Amniotic stem cell (primary cell): ENCODE results near the gene MAP4K1.

ENCODE experiments used
- DNase-seq: peaks from one replicate; lab custom pipeline; 2025; lab: John Stamatoyannopoulos, UW

MAP4K1 gene

DNA sequence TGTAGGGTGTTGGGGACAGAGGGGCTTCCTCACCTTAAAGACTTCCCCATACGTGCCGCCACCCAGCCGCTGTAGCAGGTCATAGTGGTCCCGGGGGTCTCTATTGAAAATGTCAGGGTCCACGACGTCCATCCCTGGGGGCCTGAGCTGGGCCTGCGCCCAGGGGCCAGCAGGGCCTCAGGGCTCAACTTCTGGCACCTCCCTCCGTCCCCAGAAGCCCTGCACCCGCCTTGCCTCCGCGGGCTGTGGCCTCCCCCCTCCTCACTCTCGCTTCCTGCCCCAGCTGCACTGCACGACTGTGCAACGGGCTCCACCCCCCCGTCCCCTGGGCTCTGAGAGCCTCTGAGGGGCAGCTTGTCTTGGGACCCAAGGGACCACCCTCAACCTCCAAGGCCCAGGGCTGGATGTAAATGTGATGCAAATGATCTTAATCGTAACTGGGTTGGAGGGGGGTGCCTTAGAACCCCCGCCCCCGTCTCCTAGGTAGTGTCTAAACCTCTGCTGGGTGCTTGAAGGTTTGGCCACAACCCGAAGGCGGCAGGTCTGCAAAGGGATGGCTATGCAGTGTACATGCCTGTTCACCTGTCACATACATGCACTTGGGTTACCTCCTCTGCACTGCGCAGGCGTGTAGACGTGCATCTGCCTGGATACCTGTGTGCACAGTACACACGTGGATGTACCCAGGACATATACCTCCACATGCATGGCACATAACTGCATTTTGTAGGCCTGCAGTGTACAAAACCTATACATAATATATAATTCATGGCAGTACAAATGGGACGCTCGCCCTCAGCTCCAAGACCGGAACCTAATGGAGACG, at the start of gene MAP4K1:
MAP4K1 (minus strand) TSS at position 190 of the 826 bp plus-strand sequence; CDS start at position 132, 58 bp downstream.
- no peak for DNase-seq

DNA sequence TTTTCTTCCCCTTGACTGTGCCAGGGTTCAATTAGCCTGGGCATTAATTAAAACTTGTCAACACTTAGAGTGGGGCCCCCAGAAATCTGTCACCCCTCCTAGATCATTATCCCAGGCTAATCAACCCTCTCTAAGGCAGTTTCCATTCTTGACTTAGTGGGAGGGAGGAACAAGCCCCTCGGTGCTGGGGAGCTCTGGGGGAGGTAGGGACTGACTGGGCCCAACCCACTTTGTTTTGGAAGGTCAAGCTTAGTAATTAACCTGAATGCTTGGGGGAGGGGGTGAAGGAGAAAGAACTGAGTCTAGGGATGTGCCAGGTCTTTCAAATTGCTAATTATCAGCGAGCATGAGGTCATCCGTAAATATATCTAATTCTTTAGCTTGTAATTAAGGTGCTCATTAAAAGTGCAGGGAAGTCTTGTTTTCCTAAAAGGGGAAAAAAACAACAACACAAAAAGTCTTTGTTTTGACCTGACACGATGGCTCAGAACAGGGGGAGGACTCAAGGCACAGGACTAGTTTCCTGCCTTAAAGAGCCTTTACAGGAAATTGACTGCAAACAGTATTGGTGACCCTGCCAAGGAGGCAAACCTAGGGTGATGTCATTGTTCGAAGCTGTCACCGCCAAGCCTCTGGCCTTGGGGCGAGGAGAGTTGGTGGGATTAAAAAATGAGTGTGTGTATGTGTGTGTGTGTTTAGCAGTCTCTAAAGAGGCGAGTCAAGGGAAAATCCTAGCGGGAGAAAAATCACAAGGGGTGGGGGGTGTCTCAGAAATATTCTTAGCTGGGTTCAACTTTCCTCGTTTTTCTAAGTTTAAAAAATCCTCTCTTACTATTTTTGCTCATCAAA, 49.1 kb upstream of the MAP4K1 start:
- DNase-seq, result peak; percentile 50

DNA sequence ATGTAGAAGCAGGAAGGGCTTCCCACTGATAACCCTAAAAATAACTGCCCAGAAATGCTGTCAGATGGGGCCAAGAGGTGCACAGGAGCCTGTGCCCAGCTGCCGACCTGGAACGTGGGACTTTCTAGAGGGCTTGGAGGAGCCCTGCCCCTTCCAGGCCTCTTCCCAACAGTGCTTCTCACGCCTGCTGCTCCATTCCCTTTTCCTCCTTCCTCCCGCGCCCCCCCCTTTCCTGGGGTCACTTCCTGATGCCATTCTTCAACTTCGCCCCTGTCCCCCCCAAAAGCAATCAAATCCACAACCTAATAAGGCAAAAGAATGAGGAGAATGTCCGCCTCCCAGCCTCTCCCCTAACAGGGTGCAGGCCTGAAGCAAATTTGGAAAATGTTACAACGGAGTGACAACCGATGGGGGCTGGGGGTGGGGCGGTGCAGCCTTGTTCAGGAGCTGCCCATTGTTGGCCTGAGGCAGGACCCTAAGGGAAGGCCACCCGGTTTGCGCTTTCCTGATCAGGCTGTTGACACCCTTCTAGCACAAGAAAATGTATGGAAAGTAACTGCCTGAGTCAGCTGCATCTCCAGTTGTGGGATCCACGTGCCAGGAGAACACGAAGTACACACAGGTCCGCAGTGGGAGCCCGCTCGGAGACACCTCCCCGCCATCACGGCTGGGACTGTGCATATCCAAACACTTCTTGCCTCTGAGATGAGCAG, 48.4 kb upstream of the MAP4K1 start:
- DNase-seq, result no peak

- DNase-seq, result no peak
These were observed 47.6 kb upstream of the MAP4K1 start for GRCh38 chr19:38665219-38665931.

- DNase-seq, result no peak
These were observed 46.9 kb upstream of the MAP4K1 start for GRCh38 chr19:38664503-38665211.

DNA sequence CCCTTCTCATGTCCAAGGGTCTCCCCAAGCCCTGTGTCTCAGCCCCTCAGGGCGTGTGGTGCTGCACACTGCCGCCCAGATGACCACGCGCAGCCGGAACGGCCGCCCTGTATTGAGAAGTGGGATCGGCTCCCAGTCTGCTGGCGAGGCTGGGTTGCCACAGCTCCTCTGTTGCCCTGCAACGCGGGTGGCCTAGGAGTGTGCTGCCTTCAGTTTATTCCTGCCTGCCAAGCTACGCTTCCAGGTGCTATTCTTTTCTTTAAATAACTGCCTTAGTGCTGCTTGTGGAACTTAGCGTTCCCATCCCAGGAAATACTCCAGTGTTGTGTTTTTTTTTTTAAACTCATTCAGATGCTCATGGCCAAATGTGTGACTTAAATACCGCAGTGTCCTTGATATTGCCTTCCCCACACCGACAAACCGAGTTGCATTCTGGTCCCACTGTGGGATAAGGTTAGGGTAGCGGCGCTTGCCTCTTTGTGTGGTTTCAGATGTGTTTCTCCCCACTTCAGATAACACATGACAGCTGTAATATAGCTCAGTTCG, 46.3 kb upstream of the MAP4K1 start:
- DNase-seq, result no peak

- no peak for DNase-seq
These were observed 45.5 kb upstream of the MAP4K1 start for GRCh38 chr19:38663156-38663651.

GRCh38 chr19:38662537-38663155, 44.9 kb upstream of the MAP4K1 start:
- no peak for DNase-seq

DNA sequence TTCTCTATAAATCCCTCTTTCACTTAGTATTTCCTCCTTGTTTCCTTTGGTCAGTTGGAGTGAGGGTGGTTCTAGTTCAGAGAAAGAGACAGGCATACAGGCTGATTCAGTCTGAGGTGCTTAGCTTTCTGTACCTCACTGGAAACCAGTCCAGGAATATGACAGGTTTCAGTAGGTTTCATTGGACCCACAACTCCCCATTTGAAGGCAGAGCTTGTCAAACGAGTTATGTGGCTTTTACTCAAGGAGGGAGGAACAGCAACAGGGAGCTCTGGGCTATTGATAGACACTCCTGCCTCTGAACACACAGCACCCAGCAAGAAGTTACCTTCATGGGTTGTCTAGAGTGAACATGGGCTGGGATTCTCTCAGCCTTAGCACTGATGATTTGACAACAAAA, 44.2 kb upstream of the MAP4K1 start:
- no peak for DNase-seq

GRCh38 chr19:38661136-38661535, 43.4 kb upstream of the MAP4K1 start:
- DNase-seq, result no peak

- no peak for DNase-seq
These were observed 43.0 kb upstream of the MAP4K1 start for GRCh38 chr19:38660724-38661123.

DNA sequence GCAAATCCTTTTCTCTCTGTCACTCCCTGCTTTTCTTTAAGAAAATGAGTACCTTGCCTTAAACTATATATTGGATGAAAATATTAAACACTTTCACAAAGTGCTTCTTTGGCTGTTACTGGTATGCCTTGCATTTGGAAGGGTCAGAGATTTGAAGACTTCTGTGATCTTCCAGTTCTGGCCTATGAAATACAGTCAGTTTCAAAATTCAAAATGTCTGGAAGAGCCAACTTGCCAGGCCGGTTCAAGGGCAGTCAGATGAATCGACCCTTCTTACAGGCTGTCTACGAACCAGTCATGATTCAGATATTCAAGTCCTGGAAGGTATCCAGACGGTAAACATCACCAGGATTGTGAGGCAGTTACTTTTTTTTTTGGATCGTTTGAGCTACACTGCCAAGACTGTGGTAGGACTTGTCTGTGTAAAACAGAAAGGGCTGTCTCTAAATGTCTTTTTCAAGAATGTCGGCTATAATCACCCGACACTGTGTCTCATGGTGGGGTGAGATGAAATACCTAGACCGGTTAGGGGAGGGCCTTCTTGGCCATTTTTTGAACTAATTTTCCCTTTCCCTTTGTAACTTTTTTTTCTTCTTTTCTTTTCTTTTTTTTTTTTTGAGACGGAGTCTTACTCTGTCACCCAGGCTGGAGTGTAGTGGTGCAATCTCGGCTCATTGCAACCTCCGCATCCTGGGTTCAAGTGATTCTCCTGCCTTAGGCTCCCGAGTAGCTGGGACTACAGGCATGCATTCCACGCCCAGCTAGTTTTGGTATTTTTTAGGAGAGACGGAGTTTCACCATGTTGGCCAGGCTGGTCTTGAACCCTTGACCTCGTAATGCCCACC, 40.9 kb upstream of the MAP4K1 start:
- DNase-seq, result peak; percentile 84

DNA sequence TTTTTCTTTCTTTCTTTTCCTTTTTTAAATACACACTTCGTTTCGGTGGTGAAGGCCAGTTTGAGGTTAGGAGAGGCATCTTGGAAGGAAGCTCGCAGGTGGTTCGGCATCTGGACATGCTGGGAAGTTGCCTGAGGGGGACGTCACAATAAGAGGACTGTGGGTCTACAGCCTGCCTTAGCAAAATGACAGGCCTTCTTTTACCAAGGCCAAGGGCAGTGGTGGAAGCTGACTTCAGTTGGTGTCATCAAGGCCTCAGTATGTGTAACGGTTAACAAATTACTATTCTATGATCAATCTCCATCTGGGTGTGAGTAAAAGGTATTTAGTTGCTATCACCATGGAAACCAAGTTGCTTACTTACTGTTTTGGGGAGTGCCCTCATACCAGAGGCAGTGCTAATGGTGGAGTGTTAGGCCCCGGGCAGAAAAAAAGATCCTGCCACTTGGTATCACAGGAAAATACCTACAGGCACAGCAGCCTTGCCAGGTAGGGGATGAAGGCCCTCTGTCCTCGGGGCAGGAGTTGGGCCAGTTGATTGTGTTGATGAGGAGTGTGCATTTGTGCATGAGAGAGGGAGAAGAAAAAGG, 40.0 kb upstream of the MAP4K1 start:
- DNase-seq, result peak; percentile 73

DNA sequence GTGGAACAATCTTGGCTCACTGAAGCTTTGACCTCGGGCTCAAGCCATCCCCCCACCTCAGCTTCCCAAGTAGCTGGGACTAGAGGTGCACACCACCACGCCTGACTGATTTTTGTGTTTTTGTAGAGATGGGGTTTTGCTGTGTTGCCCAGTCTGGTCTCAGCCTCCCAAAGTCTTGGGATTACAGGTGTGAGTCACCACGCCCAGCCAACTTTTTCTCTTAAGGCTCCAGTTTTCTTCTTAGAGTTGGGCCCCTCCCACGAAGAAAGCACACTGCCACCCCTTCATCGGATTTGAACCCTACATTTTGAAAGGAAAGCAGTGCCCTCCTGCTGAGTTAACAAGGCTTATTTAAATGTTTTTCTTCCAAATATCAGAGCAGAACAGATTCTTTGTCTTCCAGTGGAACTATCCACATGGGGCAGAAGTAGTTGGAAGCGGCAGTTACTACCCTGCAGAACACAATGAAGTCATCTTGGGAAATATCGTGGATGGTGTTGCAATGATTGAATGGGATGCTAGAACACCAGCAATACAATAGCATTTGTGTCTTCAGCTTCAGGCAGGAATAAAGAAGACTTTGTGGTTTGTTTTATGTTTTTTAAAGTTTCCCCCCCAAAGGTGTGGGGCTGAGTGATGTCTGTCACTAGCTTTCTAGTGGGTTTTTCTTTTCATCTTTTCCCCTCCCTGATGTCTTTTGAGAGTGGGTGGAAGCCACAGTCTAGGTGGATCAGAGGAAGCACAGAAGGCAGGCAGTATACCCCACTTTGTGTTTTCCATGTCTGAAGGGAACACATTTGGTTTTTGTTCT, 38.6 kb upstream of the MAP4K1 start:
- DNase-seq, result no peak

GRCh38 chr19:38655148-38655824, 37.5 kb upstream of the MAP4K1 start:
- no peak for DNase-seq

- no peak for DNase-seq
These were observed 36.9 kb upstream of the MAP4K1 start for GRCh38 chr19:38654628-38655055.

DNA sequence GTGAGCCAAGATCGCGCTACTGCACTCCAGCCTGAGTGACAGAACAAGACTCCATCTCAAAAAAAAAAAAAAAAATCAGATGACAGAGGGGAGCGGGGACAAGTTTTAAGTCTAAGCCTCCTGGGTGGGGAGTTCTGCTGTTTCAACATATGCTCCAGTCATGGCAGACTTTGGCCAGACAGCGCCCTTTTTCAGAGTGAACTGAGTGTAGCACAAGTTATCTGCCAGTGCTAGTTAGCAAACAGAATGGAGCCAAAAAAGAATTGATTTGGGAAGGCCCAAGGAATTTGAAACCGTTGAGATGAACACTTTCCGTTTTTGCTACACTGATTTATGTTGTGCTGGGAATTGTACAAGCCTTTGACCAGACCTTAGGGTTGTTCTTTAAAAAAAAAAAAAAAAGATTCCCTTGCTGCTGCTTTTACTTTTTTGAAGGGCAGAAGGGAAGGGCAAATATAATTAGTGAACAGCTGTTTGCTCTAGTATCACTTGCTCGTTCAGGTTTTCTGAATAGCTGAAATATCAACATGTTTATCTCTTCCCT, 35.3 kb upstream of the MAP4K1 start:
- no peak for DNase-seq
